Measurements from ENCODE around the gene ATG4C.

DNA sequence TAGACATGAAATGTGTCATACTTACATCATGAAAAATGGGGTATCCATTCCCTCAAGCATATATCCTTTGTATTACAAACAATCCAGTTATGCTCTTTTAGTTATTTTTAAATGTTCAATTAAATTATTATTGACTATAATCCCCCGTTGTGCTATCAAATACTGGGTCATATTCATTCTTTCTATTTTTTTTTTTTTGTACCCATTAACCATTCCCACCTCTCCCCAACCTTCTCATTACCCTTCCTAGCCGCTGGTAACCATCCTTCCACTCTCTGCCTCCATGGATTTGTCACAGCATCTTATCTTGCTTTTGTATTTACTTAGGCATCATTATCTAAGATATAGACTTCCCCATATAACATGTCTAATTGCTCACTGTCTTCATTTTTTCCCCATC is 15.8 kb downstream of the ATG4C start:
- no peak for TF ChIP-seq POLR2A (IDR thresholded peaks at IDR 0.05)
- TF ChIP-seq, protein P1, sequence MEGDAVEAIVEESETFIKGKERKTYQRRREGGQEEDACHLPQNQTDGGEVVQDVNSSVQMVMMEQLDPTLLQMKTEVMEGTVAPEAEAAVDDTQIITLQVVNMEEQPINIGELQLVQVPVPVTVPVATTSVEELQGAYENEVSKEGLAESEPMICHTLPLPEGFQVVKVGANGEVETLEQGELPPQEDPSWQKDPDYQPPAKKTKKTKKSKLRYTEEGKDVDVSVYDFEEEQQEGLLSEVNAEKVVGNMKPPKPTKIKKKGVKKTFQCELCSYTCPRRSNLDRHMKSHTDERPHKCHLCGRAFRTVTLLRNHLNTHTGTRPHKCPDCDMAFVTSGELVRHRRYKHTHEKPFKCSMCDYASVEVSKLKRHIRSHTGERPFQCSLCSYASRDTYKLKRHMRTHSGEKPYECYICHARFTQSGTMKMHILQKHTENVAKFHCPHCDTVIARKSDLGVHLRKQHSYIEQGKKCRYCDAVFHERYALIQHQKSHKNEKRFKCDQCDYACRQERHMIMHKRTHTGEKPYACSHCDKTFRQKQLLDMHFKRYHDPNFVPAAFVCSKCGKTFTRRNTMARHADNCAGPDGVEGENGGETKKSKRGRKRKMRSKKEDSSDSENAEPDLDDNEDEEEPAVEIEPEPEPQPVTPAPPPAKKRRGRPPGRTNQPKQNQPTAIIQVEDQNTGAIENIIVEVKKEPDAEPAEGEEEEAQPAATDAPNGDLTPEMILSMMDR (IDR thresholded peaks at IDR 0.05) = no peak
